HEK293 (cell line): ENCODE measurements around the gene NDUFS2.
"Not testable (repeated sequence)": the region's sequence is repeated elsewhere in the genome, so short reads cannot be mapped to it uniquely, and the experiment has no call there.

Experiments
- CTCF ChIA-PET: fragments of 350-600 bp; formaldehyde crosslinking; extraction: SDS; loops from one replicate; lab custom pipeline; 2021; ENCODE audit warnings: antibody characterized with exemption; lab: Yijun Ruan, JAX
- POLR2A ChIA-PET: fragments of 300-600 bp; formaldehyde crosslinking; extraction: SDS; loops from one replicate; lab custom pipeline; 2020; ENCODE audit warnings: antibody characterized with exemption, inconsistent platforms; lab: Yijun Ruan, JAX
- H3K27ac ChIP-seq: fragments of 200-500 bp; sonication (Bioruptor generic); 2 replicates; pipeline ENCODE4 v1.5.1; 2014; ENCODE audit warnings: low read depth, low read length, control low read depth, inconsistent platforms; ENCODE audit errors: extremely low read depth
- H3K36me3 ChIP-seq, 2 experiments: fragments of 200-500 bp in 1 of 2; sonication (Bioruptor generic) in 1 of 2; 1 replicate in 1 of 2; 2 replicates in 1 of 2; pipeline ENCODE4 v1.5.1; 2014 to 2017; ENCODE audit warnings: inconsistent platforms in 2 of 2, low read length in 2 of 2; ENCODE audit not compliant: control insufficient read depth in 2 of 2, insufficient read depth in 1 of 2
- H3K4me1 ChIP-seq: fragments of 200-500 bp; sonication (Bioruptor generic); 2 replicates; pipeline ENCODE4 v1.5.1; 2014; ENCODE audit warnings: mild to moderate bottlenecking, low read length, inconsistent platforms; ENCODE audit not compliant: control insufficient read depth, insufficient read depth
- H3K4me3 ChIP-seq: 2 replicates; pipeline ENCODE4 v1.5.1; 2011; ENCODE audit warnings: low read depth, mild to moderate bottlenecking, control low read depth, low read length, moderate library complexity
- H3K9me3 ChIP-seq: fragments of 200-500 bp; sonication (Bioruptor generic); 2 replicates; pipeline ENCODE4 v1.5.1; 2014; ENCODE audit warnings: low read depth, low read length, inconsistent platforms; ENCODE audit not compliant: control insufficient read depth, insufficient read depth
- GLI4 ChIP-seq: fragments of 450-650 bp; formaldehyde crosslinking; IDR thresholded peaks from 2 replicates; pipeline ENCODE4 v1.5.1; 2016; ENCODE audit warnings: missing biosample characterization, missing genetic modification characterization
- KLF9 ChIP-seq: fragments of 450-650 bp; formaldehyde crosslinking; IDR thresholded peaks from 2 replicates; pipeline ENCODE4 v1.5.1; 2016; ENCODE audit warnings: missing biosample characterization, missing genetic modification characterization, low read depth
- SETDB1 ChIP-seq: IDR thresholded peaks from one replicate; pipeline ENCODE4 v1.6.1; 2017; ENCODE audit warnings: mild to moderate bottlenecking, low read length, moderate library complexity, mixed read lengths; ENCODE audit not compliant: insufficient read length
- ZBTB1 ChIP-seq: fragments of 450-650 bp; formaldehyde crosslinking; IDR thresholded peaks from 2 replicates; pipeline ENCODE4 v1.5.1; 2016; ENCODE audit warnings: missing biosample characterization, missing genetic modification characterization
- ZFHX2 ChIP-seq: fragments of 450-650 bp; formaldehyde crosslinking; conservative IDR thresholded peaks from 2 replicates; pipeline ENCODE4 v1.5.1; 2016; ENCODE audit warnings: missing biosample characterization, missing genetic modification characterization
- ZNF18 ChIP-seq: fragments of 450-650 bp; formaldehyde crosslinking; IDR thresholded peaks from 2 replicates; pipeline ENCODE4 v1.5.1; 2016; ENCODE audit warnings: missing biosample characterization, missing genetic modification characterization
- ZNF292 ChIP-seq: fragments of 450-650 bp; formaldehyde crosslinking; IDR thresholded peaks from 2 replicates; pipeline ENCODE4 v1.5.1; 2016; ENCODE audit warnings: low read depth, missing biosample characterization, missing genetic modification characterization, borderline replicate concordance
- ZNF670 ChIP-seq: fragments of 450-650 bp; formaldehyde crosslinking; IDR thresholded peaks from 2 replicates; pipeline ENCODE4 v1.5.1; 2016; ENCODE audit warnings: missing biosample characterization, missing genetic modification characterization, low read depth
- ZNF777 ChIP-seq: fragments of 450-650 bp; formaldehyde crosslinking; IDR thresholded peaks from 2 replicates; pipeline ENCODE4 v1.5.1; 2017; ENCODE audit warnings: missing biosample characterization, missing genetic modification characterization, borderline replicate concordance
- TF ChIP-seq, protein P1 (sequence below): fragments of 450-650 bp; formaldehyde crosslinking; IDR thresholded peaks from 2 replicates; pipeline ENCODE4 v1.5.1; 2016; ENCODE audit warnings: missing biosample characterization, missing genetic modification characterization

NDUFS2 gene

GRCh38 chr1:161251579-161251978 lies 49.4 kb downstream of the NDUFS2 start:
- Histone ChIP-seq H3K9me3 (no peaks in the 10 kb centered on the region), H3K36me3 (no peaks in the 10 kb centered on the region), H3K4me1 (no peaks in the 10 kb centered on the region), H3K4me3 (no peak overlapping the region), H3K27ac (no peak overlapping the region)
- ChIA-PET CTCF (interaction anchor here (0.6 to 1.1 kb wide), 2 partner anchors 21 to 39 kb away, joined by 4 to 6 read pairs; no protein-coding TSS in a partner anchor), POLR2A (no interaction called here)
- no peak for TF ChIP-seq ZNF292 (tag by site-specific recombination)
- TF ChIP-seq ZBTB1 (tag by site-specific recombination), result no peak
- TF ChIP-seq ZFHX2 (tag by site-specific recombination), result no peak
- no peak for TF ChIP-seq GLI4 (tag by site-specific recombination)
- TF ChIP-seq, protein P1, sequence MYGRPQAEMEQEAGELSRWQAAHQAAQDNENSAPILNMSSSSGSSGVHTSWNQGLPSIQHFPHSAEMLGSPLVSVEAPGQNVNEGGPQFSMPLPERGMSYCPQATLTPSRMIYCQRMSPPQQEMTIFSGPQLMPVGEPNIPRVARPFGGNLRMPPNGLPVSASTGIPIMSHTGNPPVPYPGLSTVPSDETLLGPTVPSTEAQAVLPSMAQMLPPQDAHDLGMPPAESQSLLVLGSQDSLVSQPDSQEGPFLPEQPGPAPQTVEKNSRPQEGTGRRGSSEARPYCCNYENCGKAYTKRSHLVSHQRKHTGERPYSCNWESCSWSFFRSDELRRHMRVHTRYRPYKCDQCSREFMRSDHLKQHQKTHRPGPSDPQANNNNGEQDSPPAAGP (tag by site-specific recombination), result no peak
- no peak for TF ChIP-seq ZNF18 (tag by site-specific recombination)
- TF ChIP-seq ZNF777 (tag by site-specific recombination), result no peak
- no peak for TF ChIP-seq ZNF670 (tag by site-specific recombination)
- TF ChIP-seq KLF9 (tag by site-specific recombination), result no peak

GRCh38 chr1:161255302-161255701 lies 53.1 kb downstream of the NDUFS2 start:
- H3K27ac ChIP-seq, H3K4me3 ChIP-seq, POLR2A ChIA-PET, H3K36me3 ChIP-seq, CTCF ChIA-PET, H3K4me1 ChIP-seq, H3K9me3 ChIP-seq: not testable (repeated sequence)

GRCh38 chr1:161255955-161256520 lies 53.9 kb downstream of the NDUFS2 start:
- CTCF ChIA-PET, result interaction anchor here (0.9 kb wide), 1 partner anchor 35 kb away, joined by 8 read pairs; no protein-coding TSS in a partner anchor
- H3K4me1 ChIP-seq, H3K9me3 ChIP-seq, H3K27ac ChIP-seq, H3K4me3 ChIP-seq, H3K36me3 ChIP-seq, POLR2A ChIA-PET: not testable (repeated sequence)

- H3K9me3 ChIP-seq, H3K4me1 ChIP-seq, H3K4me3 ChIP-seq, H3K27ac ChIP-seq, POLR2A ChIA-PET, H3K36me3 ChIP-seq: not testable (repeated sequence)
- CTCF ChIA-PET, result interaction anchor here (1.8 kb wide), 1 partner anchor 30 kb away, joined by 6 read pairs; no protein-coding TSS in a partner anchor
- TF ChIP-seq SETDB1, result peak; percentile 36
Observed at GRCh38 chr1:161257109-161257508, 54.9 kb downstream of the NDUFS2 start.
